Stimulated activated CD4-positive, alpha-beta T cell treated with anti-CD3 and anti-CD28 coated beads, Interleukin-12 subunit alpha, Interleukin-12 subunit beta, amount 100 ng/mL, for 4 hours (primary cell): ENCODE measurements around the gene SAMD4B.
A peak's percentile ranks its signal among the peaks of the same experiment; 100 is the strongest.
"Not testable (repeated sequence)": the region's sequence is repeated elsewhere in the genome, so short reads cannot be mapped to it uniquely, and the experiment has no call there.

Experiments
- DNase-seq: peaks from one replicate; pipeline ENCODE4 v3.0.0-alpha.2; 2020

SAMD4B gene, protein sequence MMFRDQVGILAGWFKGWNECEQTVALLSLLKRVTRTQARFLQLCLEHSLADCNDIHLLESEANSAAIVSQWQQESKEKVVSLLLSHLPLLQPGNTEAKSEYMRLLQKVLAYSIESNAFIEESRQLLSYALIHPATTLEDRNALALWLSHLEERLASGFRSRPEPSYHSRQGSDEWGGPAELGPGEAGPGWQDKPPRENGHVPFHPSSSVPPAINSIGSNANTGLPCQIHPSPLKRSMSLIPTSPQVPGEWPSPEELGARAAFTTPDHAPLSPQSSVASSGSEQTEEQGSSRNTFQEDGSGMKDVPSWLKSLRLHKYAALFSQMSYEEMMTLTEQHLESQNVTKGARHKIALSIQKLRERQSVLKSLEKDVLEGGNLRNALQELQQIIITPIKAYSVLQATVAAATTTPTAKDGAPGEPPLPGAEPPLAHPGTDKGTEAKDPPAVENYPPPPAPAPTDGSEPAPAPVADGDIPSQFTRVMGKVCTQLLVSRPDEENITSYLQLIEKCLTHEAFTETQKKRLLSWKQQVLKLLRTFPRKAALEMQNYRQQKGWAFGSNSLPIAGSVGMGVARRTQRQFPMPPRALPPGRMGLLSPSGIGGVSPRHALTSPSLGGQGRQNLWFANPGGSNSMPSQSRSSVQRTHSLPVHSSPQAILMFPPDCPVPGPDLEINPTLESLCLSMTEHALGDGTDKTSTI

DNA sequence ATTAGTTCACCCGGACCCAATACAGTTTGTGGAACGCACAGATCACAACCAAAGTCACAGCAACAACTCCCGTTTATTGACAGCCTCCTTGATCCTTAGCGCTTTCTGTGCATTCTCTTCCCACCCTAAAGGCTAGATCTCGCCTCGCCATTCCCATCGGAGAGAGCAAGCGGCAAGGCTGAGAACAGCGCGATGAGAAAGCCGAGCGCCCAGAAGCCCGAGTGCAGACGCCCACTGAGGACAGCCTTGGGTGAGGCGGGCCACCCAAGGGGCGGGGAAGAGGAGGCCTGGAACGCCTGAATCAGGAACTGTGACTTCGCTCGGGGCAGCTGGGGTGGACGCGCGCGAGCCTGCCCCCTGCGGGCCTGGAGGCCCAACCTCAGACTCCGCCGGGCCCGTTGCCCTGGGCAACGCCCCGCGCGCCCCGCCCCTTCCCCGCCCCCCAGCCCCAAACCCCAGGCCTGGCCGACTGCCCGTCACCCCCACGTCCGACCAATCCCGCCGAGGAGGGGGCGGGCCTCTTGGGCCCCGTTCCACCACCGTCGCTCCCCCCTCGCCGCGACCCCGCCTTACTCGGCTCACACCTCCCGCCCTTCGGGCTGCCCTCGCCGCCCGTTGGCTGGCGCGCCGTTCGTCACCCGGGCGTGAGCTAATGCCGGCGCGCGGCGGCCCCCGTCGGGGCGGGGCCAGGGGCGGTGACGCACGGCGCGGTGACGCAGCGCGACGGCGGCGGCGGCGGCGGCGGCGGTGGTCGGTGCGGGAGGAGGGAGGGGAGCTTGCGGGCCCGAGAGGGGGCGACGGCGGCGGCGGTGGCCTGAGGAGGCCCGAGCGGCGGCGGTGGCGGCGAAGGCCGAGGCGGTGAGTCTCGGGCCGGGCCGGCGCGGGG, at the start of gene SAMD4B:
Gene SAMD4B (plus strand): TSS at position 703 of the 886 bp plus-strand sequence. CDS start 14,473 bp downstream, outside the sequence.
- DNase-seq, result peak; percentile 98

DNA sequence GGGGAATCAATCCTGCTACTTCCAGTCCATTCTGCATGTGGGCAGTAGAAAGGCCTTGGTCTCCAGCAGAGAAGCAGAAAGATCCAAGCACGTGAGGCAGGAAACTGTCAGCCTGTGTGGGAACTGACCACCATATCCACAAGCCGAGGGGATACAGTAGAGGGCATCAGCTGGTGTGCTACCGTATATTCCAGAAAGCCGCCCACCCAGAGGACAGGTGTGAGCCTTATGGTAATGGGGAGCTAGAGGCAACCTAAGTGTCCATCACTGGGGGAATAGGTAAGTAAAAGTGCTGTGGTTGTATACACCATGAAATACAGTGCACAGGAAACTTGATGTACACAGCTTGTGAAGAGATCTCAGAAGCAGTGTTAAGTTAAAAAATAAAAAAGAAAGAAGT, 48.8 kb upstream of the SAMD4B start:
- DNase-seq, result no peak

DNA sequence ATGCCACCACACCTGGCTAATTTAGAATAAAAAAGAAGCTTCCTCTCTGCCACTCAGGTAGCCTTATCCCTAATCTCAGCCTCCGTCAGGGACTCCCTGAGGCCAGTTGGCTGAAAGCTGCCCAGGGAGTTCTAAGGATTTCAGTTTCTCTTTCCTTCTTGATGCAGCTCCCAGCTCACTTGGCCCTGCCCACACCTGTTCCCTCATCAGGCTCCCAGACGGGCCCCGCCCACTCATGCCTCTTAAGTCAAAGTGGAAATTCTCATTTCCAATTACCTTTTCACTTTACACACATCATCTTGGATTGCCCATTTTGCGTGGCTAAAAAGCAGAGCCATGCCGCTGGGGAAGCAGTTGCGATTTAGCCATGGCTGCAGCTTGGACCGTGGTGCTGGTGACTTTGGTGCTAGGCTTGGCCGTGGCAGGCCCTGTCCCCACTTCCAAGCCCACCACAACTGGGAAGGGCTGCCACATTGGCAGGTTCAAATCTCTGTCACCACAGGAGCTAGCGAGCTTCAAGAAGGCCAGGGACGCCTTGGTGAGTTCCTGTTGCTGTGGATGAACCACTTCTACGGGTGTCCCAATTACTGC, 46.1 kb upstream of the SAMD4B start, which contains the start of gene IFNL1:
Gene IFNL1 (plus strand): TSS at position 353 of the 591 bp plus-strand sequence. CDS start 15 bp downstream, at position 368.
- no peak for DNase-seq

DNA sequence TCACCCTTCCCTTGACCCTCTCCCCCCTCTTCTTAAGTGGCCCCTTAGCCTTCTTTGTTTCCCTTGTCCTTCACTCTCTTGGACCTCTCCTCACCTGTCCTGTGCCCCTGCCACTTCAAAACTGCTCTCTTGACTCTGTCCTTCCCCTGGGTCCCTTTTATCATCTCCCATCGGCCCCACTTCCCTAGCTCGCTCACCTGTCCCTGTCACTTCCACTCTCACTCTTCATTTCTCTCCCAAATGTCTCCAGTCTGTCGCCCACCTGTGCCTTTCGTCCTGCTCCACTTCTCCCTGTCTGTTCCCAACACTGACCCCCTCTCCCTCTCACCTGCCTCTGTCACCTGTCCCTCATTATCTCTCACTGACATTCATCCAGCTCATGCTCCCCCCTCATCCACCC, 45.3 kb upstream of the SAMD4B start:
- DNase-seq, result no peak

DNA sequence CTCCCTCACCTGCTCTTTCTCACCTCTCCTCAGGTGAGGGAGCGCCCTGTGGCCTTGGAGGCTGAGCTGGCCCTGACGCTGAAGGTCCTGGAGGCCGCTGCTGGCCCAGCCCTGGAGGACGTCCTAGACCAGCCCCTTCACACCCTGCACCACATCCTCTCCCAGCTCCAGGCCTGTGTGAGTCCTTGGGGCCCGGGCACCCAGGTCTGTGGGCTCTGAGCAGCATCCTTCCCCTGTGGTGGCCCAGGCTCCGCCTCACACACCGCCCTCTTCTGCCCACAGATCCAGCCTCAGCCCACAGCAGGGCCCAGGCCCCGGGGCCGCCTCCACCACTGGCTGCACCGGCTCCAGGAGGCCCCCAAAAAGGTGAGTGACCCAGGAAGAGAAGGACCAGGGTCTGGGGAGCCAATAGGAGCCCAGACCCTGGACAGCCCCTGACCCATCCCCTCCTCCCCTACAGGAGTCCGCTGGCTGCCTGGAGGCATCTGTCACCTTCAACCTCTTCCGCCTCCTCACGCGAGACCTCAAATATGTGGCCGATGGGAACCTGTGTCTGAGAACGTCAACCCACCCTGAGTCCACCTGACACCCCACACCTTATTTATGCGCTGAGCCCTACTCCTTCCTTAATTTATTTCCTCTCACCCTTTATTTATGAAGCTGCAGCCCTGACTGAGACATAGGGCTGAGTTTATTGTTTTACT, 44.1 kb upstream of the SAMD4B start:
- DNase-seq, result no peak

DNA sequence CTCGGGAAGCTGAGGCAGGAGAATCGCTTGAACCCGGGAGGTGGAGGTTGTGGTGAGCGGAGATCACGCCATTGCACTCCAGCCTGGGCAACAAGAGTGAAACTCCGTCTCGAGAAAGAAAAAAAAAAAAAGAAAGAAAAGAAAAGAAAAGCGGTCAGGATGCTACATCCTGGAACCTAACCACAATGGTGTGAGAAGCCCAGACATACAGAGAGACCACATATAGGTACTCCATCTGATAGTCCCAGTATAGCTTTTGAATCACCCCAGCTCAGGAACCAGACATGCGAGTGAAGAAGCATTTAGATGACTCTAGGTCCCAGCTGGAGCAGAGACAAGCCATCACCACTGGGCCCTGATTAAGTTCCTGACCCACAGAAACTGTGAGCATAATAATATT, 42.8 kb upstream of the SAMD4B start:
- no peak for DNase-seq

DNA sequence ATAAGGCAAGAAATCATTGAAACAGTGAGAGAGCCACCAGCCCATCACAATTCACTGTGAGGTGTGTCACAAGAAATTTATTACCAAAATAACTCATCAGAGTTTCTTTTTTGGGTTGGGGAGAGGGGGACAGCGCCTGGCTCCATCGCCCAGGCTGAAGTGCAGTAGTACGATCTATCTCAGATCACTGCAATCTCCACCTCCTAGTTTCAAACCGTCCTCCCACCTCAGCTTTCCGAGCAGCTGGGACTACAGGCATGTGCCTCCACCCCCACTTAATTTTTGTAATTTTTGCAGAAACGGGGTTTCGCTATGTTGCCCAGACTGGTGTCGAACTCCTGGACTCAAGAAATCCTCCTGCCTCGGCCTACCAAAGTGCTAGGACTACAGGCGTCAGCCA, 42.4 kb upstream of the SAMD4B start:
- DNase-seq, result no peak

DNA sequence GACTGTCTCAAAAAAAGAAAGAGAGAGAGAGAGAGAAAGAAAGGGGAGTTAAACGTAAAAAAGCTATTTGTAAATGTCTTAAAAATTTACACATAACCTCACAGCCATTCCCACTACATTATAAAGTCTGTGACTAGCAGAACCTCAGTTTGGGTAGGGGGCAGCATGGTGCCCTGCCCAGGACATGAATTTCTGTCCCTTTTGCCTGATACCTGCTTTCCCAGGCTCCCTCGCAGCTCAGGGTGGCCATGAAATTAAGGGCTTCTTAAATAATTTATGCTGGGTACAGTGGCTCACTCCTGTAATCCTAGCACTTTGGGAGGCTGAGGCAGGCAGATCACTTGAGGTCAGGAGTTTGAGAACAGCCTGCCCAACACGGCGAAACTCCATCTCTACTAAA, 41.2 kb upstream of the SAMD4B start:
- no peak for DNase-seq

DNA sequence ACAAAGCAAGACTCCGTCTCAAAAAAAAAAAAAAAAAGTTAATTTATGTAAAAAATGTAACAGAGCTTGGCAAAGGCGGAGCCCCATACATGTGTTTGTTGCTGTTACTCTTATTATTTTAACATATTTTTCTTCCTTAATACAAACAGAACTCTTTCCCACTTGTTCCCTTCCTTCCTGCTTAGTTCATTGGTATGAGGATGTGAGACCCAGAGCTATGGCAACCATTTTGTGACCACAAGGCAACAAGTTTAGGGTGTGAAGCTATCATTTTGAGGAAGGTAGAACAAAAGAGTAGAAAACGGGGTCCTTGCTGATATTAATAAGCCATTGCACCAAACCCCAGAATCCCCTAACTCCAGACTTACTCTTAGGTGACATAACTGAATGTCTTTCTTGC, 40.7 kb upstream of the SAMD4B start:
- no peak for DNase-seq

DNA sequence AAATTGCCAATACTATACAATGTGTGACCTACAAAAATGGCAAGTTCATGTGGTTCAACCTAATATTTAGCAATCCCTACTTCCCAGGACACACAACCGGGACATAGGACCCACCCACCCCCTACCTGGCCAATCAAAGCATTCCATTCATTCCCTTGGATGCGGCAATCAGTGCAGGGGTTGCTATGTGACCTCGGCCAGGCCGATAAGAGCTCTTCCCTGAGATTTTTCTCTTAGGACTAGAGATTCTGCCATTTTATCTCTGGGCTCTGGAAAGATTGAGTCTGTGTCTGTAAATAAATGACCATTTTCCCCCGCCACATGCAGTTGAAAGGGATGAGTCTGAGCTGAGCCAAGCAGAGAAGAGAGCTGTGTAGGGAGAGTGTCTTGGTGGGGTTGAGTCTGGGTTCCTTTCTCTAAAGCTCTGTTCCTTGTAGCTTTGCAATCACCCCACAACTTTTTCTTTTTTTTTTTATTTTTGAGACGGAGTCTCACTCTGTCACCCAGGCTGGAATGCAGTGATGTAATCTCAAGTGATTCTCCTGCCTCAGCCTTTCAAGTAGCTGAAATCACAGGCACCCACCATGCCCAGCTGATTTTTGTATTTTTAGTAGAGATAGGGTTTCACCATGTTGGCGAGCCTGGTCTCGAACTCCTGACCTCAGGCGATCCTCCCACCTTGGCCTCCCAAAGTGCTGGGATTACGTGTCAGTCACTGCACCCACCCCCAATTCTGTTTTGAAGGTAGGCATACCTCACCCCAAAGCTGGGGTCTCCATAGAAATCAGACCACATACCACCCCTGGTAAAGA, 38.6 kb upstream of the SAMD4B start:
- DNase-seq, result no peak

DNA sequence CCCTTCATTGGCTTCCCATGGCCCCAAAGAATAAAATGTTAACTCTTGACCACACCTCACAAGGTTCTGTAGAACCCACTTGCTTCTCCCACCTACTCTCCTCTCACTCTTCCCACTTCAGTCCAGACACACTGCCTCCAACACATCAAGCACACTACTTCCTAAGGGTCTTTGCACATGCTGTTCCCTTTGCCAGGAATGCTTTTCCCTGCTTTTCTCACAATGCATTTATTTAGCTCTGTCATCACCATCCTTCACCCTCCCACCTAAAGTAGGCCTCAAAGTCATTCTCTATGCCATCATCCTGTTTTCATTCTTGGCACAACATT, 38.1 kb upstream of the SAMD4B start:
- DNase-seq, result no peak

DNA sequence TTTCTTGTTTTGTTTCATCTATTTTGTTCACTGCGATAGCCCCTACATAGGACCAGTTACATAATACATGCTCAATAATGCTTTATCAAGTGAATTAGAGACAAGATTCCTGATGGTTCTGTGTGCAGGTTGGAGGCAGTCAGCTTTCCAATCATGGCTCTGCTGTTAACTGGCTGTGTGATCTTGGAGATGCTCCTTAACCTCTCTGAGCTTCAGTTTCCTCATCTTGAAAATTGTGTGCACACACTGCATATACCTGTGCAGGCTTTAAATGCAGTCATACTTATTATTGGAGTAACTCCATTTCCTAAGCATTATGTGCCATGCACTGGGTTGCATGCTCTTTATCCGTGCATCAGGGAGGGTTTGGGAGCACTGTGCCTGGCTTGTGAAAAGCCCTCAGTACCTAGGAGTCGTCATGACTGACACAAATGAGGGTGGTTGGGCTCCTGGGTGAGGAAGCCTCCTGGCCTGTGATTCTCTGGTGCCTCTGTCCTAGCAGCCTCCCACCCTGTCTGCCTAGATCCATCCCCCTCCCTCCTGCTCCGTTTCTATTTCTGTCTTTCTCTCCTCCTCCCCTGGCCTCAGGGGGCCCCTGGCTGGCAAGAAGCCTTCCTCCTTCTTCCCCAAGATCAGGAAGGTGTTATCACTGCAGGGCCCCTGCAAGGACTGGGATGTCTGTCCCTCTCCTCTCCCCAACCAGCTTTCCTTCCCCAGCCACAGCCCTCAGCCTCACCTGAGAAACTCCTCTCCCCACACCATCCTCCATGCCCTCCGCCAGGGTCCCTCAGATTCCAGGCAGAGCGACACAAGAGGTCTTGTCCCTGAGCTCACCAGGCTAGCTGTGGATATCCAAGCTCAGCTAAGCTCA, 37.3 kb upstream of the SAMD4B start:
- no peak for DNase-seq

DNA sequence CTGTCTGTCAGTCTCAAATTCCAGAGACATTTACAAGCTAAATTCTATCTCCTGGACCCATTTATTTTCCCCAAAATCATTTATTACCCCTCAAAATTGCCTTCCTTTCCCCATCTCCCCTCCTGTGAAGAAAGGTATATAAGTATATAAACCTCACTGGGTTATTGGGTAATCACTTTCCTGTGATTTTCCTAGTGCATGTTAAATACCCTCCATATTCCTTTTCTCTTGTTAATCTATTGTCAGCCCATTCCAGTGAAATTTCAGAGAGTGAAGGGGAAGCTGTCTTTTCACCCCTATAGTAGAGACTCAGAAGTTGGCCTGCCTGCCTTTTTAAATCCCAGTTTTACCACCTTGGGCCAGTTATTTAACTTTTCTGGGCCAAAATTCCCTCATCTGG, 36.1 kb upstream of the SAMD4B start:
- DNase-seq, result no peak

DNA sequence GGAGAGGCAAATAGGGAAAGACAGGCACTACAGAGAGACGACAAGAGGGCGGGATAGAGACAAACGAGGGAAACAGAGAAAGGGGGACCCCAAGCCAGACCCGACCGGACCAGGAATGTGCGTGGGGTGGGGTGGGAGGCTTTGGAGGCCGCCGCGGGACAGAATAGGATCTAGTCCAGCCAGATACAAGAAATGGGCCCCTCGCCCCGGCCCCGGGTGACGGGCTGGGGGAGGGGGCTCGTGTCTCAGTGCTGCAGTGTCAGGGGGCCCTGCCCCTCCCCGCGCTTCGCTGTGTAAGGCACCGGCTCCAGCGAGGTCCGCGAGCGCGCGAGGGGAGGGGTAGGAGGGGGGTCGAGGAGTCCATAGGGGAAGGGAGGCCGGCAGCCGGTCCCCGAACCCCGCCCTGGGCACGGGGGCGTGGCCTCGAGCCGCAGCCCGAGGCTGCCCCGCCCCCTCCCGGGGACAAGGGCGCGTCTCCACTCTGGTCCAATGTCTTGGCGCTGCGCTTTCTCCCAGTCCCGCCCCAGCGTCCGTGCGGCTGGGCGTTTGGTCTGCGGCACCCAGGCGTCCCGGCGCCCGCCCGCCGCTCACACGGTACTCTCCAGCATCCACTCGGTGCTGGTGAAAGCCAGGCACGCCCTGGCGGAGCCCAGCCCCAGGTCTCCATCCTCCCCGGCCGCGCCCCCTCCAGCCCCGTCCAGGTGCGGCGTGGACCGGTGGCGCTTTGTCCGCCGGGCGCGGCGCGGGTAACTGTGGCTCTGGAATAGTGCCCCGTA, 35.0 kb upstream of the SAMD4B start:
- no peak for DNase-seq

DNA sequence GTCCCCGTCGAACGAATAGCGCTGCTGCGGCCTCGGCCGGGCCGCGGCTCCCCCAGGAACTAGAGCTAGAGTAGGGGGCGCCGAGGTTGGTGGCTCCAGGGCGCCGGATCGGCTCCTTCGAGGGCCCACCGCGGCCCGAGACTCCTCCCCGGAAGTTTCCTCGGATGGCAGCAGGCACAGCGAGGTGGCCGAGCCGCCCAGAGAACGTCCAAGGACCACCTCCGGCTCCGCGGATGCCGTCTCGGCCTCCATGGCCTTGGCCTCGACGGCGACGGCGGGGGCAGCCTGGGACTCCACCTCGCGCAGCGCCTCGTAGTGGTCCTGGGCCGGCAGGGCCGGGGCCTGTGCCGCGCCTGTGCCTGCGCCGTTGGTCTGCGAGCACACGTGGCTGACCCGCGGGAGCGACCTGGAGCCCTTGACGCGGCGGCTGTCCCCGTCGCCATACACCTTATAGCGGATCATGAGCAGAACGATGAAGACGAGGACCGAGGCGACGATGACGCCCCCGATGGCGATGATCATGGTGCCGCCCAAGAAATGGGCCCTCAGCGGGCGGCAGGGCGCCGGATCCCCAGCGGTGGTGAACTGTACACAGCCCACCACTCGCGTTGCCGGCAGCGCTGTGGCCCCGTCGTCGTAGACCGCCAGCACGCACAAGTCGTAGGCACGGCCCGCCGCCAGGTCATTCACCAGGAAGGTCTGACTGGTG, 34.2 kb upstream of the SAMD4B start:
- DNase-seq, result no peak

DNA sequence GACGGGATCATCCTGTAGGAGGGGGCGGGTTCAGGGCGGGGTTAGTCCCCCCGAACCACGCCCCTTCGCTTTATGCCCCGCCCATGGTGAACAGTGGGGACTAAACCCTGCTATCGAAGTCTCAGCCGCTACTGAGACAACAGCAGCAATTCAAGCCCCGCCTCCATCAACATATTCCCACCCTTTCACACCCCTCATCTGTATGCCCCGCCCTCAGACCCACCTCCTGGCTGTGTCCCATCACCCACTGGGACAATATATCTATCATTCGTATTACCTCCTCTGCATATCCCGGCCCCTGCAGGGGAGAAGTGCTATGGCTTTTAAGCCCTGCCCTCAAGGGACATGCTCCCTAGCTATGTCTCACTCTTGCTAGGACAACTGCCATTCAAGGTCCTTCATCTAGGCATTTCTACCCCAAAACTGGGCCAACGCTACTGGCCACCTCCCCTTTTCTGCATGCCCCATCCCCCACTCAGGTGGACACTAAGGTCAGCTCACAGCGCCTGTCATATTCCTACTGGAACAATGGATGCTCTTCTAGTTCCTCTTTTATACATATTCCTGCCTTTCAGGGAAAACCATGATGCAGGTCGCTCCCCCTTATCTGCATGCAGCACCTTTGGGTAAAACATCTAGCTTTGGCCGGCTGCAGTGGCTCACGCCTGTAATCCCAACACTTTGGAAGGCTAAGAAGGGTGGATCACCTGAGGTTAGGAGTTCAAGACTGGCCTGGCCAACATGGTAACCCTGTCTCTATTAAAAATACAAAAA, 33.5 kb upstream of the SAMD4B start:
- DNase-seq, result no peak

DNA sequence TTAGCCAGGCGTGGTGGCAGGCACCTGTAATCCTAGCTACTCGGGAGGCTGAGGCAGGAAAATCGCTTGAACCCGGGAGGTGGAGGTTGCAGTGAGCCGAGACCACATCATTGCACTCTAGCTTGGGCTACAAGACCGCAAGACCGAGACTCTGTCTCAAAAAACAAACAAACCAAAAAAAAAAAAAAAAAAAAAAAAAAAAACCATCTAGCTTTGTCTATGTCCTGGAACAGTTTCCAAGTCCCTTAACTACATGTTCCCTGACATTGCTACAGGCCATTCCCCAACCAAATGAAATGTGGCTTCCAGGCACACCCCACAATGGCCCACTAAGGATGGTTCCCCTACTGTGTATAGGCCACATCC, 32.9 kb upstream of the SAMD4B start:
- DNase-seq, result not testable (repeated sequence)
